ENCODE results near the gene AP1G1. TPM values are rescaled to one million over a fixed set of nuclear protein-coding genes. Genes with fewer than 3 reads are reported as not detected.

Gene AP1G1
- total RNA-seq, 1 experiment from 2014 or later, result 79.2 TPM

DNA sequence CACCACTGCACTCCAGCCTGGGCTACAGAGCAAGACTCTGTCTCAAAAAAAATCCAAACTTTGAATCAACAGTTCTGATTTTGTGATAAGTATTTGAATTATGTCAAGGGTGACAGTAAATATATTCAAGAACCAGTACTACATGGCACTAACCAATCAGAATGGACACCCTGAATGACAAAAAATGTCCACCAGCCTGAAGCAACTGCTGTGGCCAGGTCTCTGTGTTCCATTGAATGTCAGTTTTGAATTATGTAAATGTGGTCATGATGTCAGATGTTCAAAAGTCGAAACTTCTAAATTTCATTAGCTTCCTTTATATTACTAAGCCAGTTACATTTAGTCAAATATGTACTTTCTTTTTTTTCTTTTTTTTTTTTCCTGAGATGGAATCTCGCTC lies 21.7 kb upstream of the AP1G1 start:
- no peak overlapping the region for H2AFZ ChIP-seq (ENCODE audit: low read length)
- no peak overlapping the region for H2BK20ac ChIP-seq (ENCODE audit: low read depth, low read length, poor library complexity, severe bottlenecking)
- H3K14ac ChIP-seq (ENCODE audit: insufficient read depth, low read length), result no peak overlapping the region
- no peaks in the 10 kb centered on the region for H3K79me1 ChIP-seq (ENCODE audit: insufficient read depth, low read depth, low read length, poor library complexity, severe bottlenecking)
- no peaks in the 10 kb centered on the region for H3K4me1 ChIP-seq (ENCODE audit: insufficient read depth, low read length)
- no peak overlapping the region for H3K27ac ChIP-seq (ENCODE audit: insufficient read length, low read depth, low read length)
- H3K9ac ChIP-seq (ENCODE audit: extremely low read depth, insufficient read length, low read length), result no peak overlapping the region
- no peak overlapping the region for H4K8ac ChIP-seq (replicated peaks; ENCODE audit: insufficient read length, low read depth, low read length)
- H3K27me3 ChIP-seq (ENCODE audit: insufficient read depth, low read length), result no peaks in the 10 kb centered on the region
- no peaks in the 10 kb centered on the region for H3K9me3 Mint-ChIP-seq
- TF ChIP-seq, protein P1, sequence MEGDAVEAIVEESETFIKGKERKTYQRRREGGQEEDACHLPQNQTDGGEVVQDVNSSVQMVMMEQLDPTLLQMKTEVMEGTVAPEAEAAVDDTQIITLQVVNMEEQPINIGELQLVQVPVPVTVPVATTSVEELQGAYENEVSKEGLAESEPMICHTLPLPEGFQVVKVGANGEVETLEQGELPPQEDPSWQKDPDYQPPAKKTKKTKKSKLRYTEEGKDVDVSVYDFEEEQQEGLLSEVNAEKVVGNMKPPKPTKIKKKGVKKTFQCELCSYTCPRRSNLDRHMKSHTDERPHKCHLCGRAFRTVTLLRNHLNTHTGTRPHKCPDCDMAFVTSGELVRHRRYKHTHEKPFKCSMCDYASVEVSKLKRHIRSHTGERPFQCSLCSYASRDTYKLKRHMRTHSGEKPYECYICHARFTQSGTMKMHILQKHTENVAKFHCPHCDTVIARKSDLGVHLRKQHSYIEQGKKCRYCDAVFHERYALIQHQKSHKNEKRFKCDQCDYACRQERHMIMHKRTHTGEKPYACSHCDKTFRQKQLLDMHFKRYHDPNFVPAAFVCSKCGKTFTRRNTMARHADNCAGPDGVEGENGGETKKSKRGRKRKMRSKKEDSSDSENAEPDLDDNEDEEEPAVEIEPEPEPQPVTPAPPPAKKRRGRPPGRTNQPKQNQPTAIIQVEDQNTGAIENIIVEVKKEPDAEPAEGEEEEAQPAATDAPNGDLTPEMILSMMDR (conservative IDR thresholded peaks at IDR 0.05), result no peak
- H2BK120ac ChIP-seq (ENCODE audit: low read depth, low read length, poor library complexity, severe bottlenecking), result no peak overlapping the region
- H3K23me2 ChIP-seq (ENCODE audit: insufficient read length, low read depth, low read length, poor library complexity, severe bottlenecking), result no peaks in the 10 kb centered on the region
- no peaks in the 10 kb centered on the region for H3K4me1 Mint-ChIP-seq
- no peak overlapping the region for H3K23ac ChIP-seq (ENCODE audit: insufficient read length, low read depth, low read length)
- no peak overlapping the region for H3K4ac ChIP-seq (ENCODE audit: low read depth, low read length)
- H3K56ac ChIP-seq (ENCODE audit: insufficient read length, low read depth, low read length), result no peak overlapping the region
- no peaks in the 10 kb centered on the region for H3K9me3 ChIP-seq (ENCODE audit: control insufficient read depth, low read depth, low read length)
- H3T11ph ChIP-seq (ENCODE audit: low read length), result no peak overlapping the region
- no peak overlapping the region for H3K27ac Mint-ChIP-seq
- no peak overlapping the region for H2BK5ac ChIP-seq (ENCODE audit: insufficient read length, low read length)
- WGBS (ENCODE audit: extremely low coverage, insufficient read length, low lambda C conversion rate), result no CpG with 5 or more reads among the region's 2 CpGs
- H4K91ac ChIP-seq (ENCODE audit: insufficient read length, low read depth, low read length), result no peak overlapping the region
- no peaks in the 10 kb centered on the region for H3K36me3 Mint-ChIP-seq (ENCODE audit: insufficient read depth in 1 of 3, low read depth in 3 of 3)
- no peaks in the 10 kb centered on the region for H4K20me1 ChIP-seq (ENCODE audit: control insufficient read depth, insufficient read depth, insufficient read length)
- no peak overlapping the region for H3K4me2 ChIP-seq (ENCODE audit: insufficient read depth, insufficient read length, low read length)
- H2BK15ac ChIP-seq (ENCODE audit: low read depth, low read length), result no peak overlapping the region
- peaks cover 12% of the 10 kb centered on the region for H3K27me3 Mint-ChIP-seq (ENCODE audit: low read depth)
- H2AK5ac ChIP-seq (ENCODE audit: insufficient read length, low read length), result no peak overlapping the region
- no peak overlapping the region for H2BK12ac ChIP-seq (ENCODE audit: insufficient read length, low read depth, low read length)
- no peak for DNase-seq
- H4K5ac ChIP-seq (ENCODE audit: insufficient read length, low read depth, low read length), result no peak overlapping the region
- H3K4me3 Mint-ChIP-seq, result no peak overlapping the region
- H3K18ac ChIP-seq (ENCODE audit: insufficient read length, low read depth, low read length), result no peak overlapping the region
- no peaks in the 10 kb centered on the region for H3K79me2 ChIP-seq (ENCODE audit: insufficient read depth, low read length)

Data from H9 (cell line).